Gastrocnemius medialis (tissue), 4 donors: Measurements from ENCODE around the gene MED12L.
A peak's percentile ranks its signal among the peaks of the same experiment; 100 is the strongest.

Source experiments
- POLR2A ChIP-seq, 2 donors: fragments of 450-650 bp; IDR thresholded peaks; one replicate each; pipeline ENCODE4 v1.6.1; 2017; ENCODE audit warnings: antibody characterized with exemption in 2 of 2, mild to moderate bottlenecking in 2 of 2, moderate library complexity in 2 of 2
- TF ChIP-seq, protein P1 (sequence below), 5 experiments: fragments of 450-650 bp in 3 of 5; fragments of 200-600 bp in 2 of 5; sonication (generic) in 2 of 5; IDR thresholded peaks in 4 of 5; conservative IDR thresholded peaks in 1 of 5; 1 replicate in 4 of 5; 2 replicates in 1 of 5; pipeline ENCODE4 v1.5.1; 2016 to 2019; ENCODE audit warnings: antibody characterized with exemption in 5 of 5, mild to moderate bottlenecking in 3 of 5, moderate library complexity in 3 of 5

DNA sequence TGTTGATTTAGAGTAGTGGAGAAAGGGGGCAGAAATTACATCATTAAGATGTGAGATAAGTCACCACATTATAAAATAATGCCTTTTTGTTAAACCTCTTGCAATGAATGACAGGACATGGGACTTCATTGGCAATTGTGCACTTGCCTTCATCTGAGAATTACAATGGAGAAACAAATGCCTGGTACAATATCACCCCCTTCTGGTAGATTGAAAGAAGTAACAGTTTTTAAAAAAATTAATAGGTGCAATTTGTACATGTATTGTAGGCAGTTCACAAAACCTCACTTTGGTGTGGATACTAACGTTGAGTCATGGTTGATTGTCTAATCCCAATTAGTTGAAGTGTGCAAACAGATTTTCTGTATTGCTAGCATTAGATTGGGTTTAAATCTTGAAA is 197.5 kb downstream of the MED12L start:
- TF ChIP-seq POLR2A (IDR thresholded peaks at IDR 0.05) = no peak
- TF ChIP-seq, protein P1, sequence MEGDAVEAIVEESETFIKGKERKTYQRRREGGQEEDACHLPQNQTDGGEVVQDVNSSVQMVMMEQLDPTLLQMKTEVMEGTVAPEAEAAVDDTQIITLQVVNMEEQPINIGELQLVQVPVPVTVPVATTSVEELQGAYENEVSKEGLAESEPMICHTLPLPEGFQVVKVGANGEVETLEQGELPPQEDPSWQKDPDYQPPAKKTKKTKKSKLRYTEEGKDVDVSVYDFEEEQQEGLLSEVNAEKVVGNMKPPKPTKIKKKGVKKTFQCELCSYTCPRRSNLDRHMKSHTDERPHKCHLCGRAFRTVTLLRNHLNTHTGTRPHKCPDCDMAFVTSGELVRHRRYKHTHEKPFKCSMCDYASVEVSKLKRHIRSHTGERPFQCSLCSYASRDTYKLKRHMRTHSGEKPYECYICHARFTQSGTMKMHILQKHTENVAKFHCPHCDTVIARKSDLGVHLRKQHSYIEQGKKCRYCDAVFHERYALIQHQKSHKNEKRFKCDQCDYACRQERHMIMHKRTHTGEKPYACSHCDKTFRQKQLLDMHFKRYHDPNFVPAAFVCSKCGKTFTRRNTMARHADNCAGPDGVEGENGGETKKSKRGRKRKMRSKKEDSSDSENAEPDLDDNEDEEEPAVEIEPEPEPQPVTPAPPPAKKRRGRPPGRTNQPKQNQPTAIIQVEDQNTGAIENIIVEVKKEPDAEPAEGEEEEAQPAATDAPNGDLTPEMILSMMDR (IDR thresholded peaks at IDR 0.05 in 4 of 5, conservative IDR thresholded peaks at IDR 0.05 in 1 of 5) = peak; percentile 66 to 82 (median 72)
